Thyroid gland (tissue), 4 donors: ENCODE data around the gene KIF25.

Source experiments
- CTCF ChIP-seq, 6 experiments: fragments of 200-600 bp in 3 of 6; fragments of 450-650 bp in 3 of 6; sonication (generic) in 3 of 6; IDR thresholded peaks; one replicate each; pipeline ENCODE4 v1.5.1; 2016 to 2019; ENCODE audit warnings: antibody characterized with exemption in 6 of 6, mild to moderate bottlenecking in 2 of 6, inconsistent platforms in 1 of 6, moderate library complexity in 1 of 6
- POLR2A ChIP-seq, 2 donors: fragments of 450-650 bp; IDR thresholded peaks; one replicate each; pipeline ENCODE4 v1.6.1; 2017; ENCODE audit warnings: antibody characterized with exemption in 2 of 2, mild to moderate bottlenecking in 2 of 2, moderate library complexity in 1 of 2

GRCh38 chr6:168045706-168046620 lies 48.5 kb downstream of the KIF25 start:
- no peak for TF ChIP-seq CTCF (IDR thresholded peaks at IDR 0.05)
- no peak for TF ChIP-seq POLR2A (IDR thresholded peaks at IDR 0.05)
